HepG2 (cell line): ENCODE results near the gene RNF208. TPM values are rescaled to one million over a fixed set of nuclear protein-coding genes. Genes with fewer than 3 reads are reported as not detected.

Source experiments
- ATAC-seq: fragments of 200-7000 bp; cut with Tn5 transposase; 3 replicates; pipeline ENCODE4 v1.9.1; 2020; ENCODE audit warnings: mild to moderate bottlenecking, moderate library complexity
- BruUV-seq: library from RNA; stranded (reverse); fragments of 400-500 nt; replicated peaks from 2 replicates; lab custom pipeline; 2021; lab: Mats Ljungman, UMichigan
- CTCF ChIA-PET: fragments of 300-600 bp; formaldehyde crosslinking; extraction: SDS; loops from one replicate; lab custom pipeline; 2021; ENCODE audit warnings: low total read pairs, inconsistent platforms, low intra/inter-chr PET ratio; lab: Yijun Ruan, JAX
- POLR2A ChIA-PET: fragments of 350-600 bp; sonication (Branson Sonifier 250); formaldehyde crosslinking; loops from one replicate; lab custom pipeline; 2020; ENCODE audit warnings: antibody characterized with exemption, inconsistent platforms; lab: Yijun Ruan, JAX
- DNase-seq: peaks from one replicate; pipeline ENCODE4 v3.0.0-alpha.2; 2015; ENCODE audit warnings: low spot score
- FAIRE-seq: peaks from 3 replicates; lab custom pipeline; 2011; peaks lifted over from hg19 to GRCh38; lab: Jason Lieb, UNC
- H2AFZ ChIP-seq: one replicate; pipeline ENCODE4 v1.6.1; 2011; ENCODE audit warnings: low read length, inconsistent platforms
- H3K27ac ChIP-seq: fragments of 300-600 bp; 3 replicates; pipeline ENCODE4 v1.8.0; 2011; ENCODE audit warnings: mixed run types, mild to moderate bottlenecking, mixed read lengths, low read length, inconsistent platforms; ENCODE audit not compliant: insufficient read depth; ENCODE audit errors: extremely low read length
- H3K27me3 ChIP-seq, 2 experiments: fragments of 200-600 bp in 1 of 2; 2 replicates in 1 of 2; 3 replicates in 1 of 2; pipeline versions ENCODE4 v1.6.0 to v1.8.0; 2011; ENCODE audit warnings: low read length in 2 of 2, mild to moderate bottlenecking in 2 of 2, moderate library complexity in 2 of 2, inconsistent platforms in 1 of 2; ENCODE audit not compliant: insufficient read depth in 2 of 2, control insufficient read depth in 1 of 2
- H3K36me3 ChIP-seq, 2 experiments: fragments of 200-600 bp in 1 of 2; replicated peaks in 1 of 2; 2 replicates in 1 of 2; 3 replicates in 1 of 2; pipeline versions ENCODE4 v1.5.1 to v1.8.0; 2011; ENCODE audit warnings: low read length in 2 of 2, inconsistent platforms in 1 of 2; ENCODE audit not compliant: insufficient read depth in 2 of 2, control insufficient read depth in 1 of 2
- H3K4me1 ChIP-seq: 2 replicates; pipeline ENCODE4 v1.5.1; 2012; ENCODE audit warnings: low read length, inconsistent platforms; ENCODE audit not compliant: insufficient read depth
- H3K4me2 ChIP-seq: 2 replicates; pipeline ENCODE4 v1.6.0; 2011; ENCODE audit warnings: low read depth, low read length, inconsistent platforms
- H3K4me3 ChIP-seq, 3 experiments: fragments of 200-600 bp in 1 of 3; sonication (generic), shearing (Covaris generic) in 1 of 3; replicated peaks in 1 of 3; 2 replicates each; pipeline ENCODE4 v1.5.1; 2011 to 2016; ENCODE audit warnings: low read length in 3 of 3, inconsistent platforms in 2 of 3, low read depth in 2 of 3, mild to moderate bottlenecking in 2 of 3, control low read depth in 1 of 3, mixed read lengths in 1 of 3; ENCODE audit not compliant: insufficient read depth in 1 of 3
- H3K79me2 ChIP-seq: one replicate; pipeline ENCODE4 v1.6.1; 2011; ENCODE audit warnings: low read length, inconsistent platforms; ENCODE audit not compliant: insufficient read depth
- H3K9ac ChIP-seq: 2 replicates; pipeline ENCODE4 v1.6.0; 2011; ENCODE audit warnings: mild to moderate bottlenecking, low read depth, low read length, inconsistent platforms; ENCODE audit not compliant: insufficient read depth
- H3K9me3 ChIP-seq: 2 replicates; pipeline ENCODE4 v1.5.1; 2012; ENCODE audit warnings: mild to moderate bottlenecking, low read length
- H4K20me1 ChIP-seq: 2 replicates; pipeline ENCODE4 v1.6.0; 2011; ENCODE audit warnings: inconsistent platforms, mild to moderate bottlenecking, low read length, moderate library complexity; ENCODE audit not compliant: insufficient read depth
- CTCF ChIP-seq: sonication (generic); formaldehyde crosslinking; IDR thresholded peaks from 2 replicates; pipeline ENCODE4 v1.5.0; 2020; ENCODE audit warnings: mild to moderate bottlenecking, missing genetic modification reagents, moderate library complexity
- FOSL2 ChIP-seq: sonication (generic); formaldehyde crosslinking; IDR thresholded peaks from 2 replicates; pipeline ENCODE4 v1.4.0; 2020; ENCODE audit warnings: missing genetic modification reagents
- HES4 ChIP-seq: sonication (generic); formaldehyde crosslinking; IDR thresholded peaks from 2 replicates; pipeline ENCODE4 v1.9.0; 2021; ENCODE audit warnings: mild to moderate bottlenecking, missing genetic modification reagents, borderline replicate concordance
- IKZF1 ChIP-seq: fragments of 450-650 bp; IDR thresholded peaks from 2 replicates; pipeline ENCODE4 v1.7.1; 2016
- RARA ChIP-seq: IDR thresholded peaks from 2 replicates; pipeline ENCODE4 v1.6.1; 2016; ENCODE audit warnings: missing genetic modification reagents, missing compliant biosample characterization
- RXRA ChIP-seq: sonication (generic); formaldehyde crosslinking; IDR thresholded peaks from 2 replicates; pipeline ENCODE4 v1.5.1; 2020; ENCODE audit warnings: missing genetic modification reagents
- ZBTB26 ChIP-seq: IDR thresholded peaks from 2 replicates; pipeline ENCODE4 v1.6.1; 2016; ENCODE audit warnings: missing compliant biosample characterization, missing genetic modification reagents, borderline replicate concordance
- ZNF235 ChIP-seq: sonication (generic); formaldehyde crosslinking; IDR thresholded peaks from 2 replicates; pipeline ENCODE4 v1.8.1; 2023; ENCODE audit warnings: mild to moderate bottlenecking, missing genetic modification reagents, borderline replicate concordance
- ZNF33A ChIP-seq: sonication (generic); formaldehyde crosslinking; IDR thresholded peaks from 2 replicates; pipeline ENCODE4 v1.5.1; 2020; ENCODE audit warnings: missing genetic modification reagents, mild to moderate bottlenecking, moderate library complexity, borderline replicate concordance
- WGBS: methylation state at CpG from one replicate; pipeline ENCODE4 v1.1.6; 2017; ENCODE audit warnings: low lambda C conversion rate; 5-methylcytosine and 5-hydroxymethylcytosine counted together
- in situ Hi-C: cut with HindIII; loops from 2 replicates; pipeline ENCODE4 v1.10.0; 2017; ENCODE audit warnings: low pct_unique_long_range_greater_than_20kb; ENCODE audit not compliant: extremely low pct_ligation_motif_present
- intact Hi-C: fragments of 100-400 bp; cut with micrococcal nuclease; formaldehyde crosslinking; loops from one replicate; pipeline ENCODE4 v1.10.0; 2022; ENCODE audit not compliant: unreplicated experiment
- polyA plus RNA-seq, 8 experiments: library from polyadenylated mRNA; depleted of rRNA in 3 of 8; stranded (reverse) in 7 of 8; unstranded in 1 of 8; fragments of >200 nt; fragmentation: Illumina TruSeq in 4 of 8; extraction: Trizol in 4 of 8; gene quantifications; 2 replicates each; pipeline versions ENCODE4 v1.2.1 to v1.2.3, GENCODE V29; 2011 to 2016; ENCODE audit warnings: low read depth in 4 of 8, missing spikeins in 1 of 8, mixed read lengths in 1 of 8; ENCODE audit not compliant: insufficient read depth in 1 of 8
- total RNA-seq, 5 experiments: library from RNA; depleted of rRNA; stranded (reverse); fragments of >200 nt; fragmentation: Illumina TruSeq; extraction: Trizol; gene quantifications; 2 replicates each; pipeline ENCODE4 v1.2.3, GENCODE V29; 2016; ENCODE audit warnings: low read depth in 1 of 5
- TF ChIP-seq, protein P1 (sequence below): sonication (generic); formaldehyde crosslinking; IDR thresholded peaks from 2 replicates; pipeline ENCODE4 v1.8.1; 2023; ENCODE audit warnings: mild to moderate bottlenecking, moderate library complexity, missing genetic modification reagents

Gene RNF208
- total and polyA plus RNA-seq, 2 of the 13 experiments (the other 11 are each of a cell fraction or from before 2014, with no cell fraction given): 1.6 to 2.1 TPM

DNA sequence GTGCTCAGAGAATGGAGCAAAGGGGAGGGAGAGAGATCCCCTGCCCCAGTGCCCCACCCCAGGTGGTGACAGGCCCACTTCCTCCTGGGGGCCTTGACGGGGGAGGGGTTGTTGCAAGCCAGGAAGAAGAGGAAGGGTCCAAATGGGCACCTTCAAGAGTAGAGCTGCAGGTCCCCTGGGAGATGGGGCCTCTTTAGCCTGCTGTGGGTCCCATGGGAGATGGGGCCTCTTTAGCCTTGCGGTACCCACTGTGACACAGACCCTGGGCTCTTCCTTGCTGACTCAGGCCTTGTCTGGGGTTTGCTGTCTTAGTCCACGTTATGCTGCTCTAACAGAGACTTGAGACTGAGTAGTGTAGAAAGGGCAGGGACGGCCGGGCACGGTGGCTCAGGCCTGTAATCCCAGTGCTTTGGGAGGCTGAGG is 45.9 kb upstream of the RNF208 start:
- DNase-seq: no peak
- H3K4me1 ChIP-seq: peaks cover 19% of the 10 kb centered on the region
- H3K9me3 ChIP-seq: no peaks in the 10 kb centered on the region
- H3K27ac ChIP-seq: peak overlapping the region; percentile 63
- no peaks in the 10 kb centered on the region; the same call in 1 of the 2 replicates for H4K20me1 ChIP-seq
- H3K27me3 ChIP-seq: no peaks in the 10 kb centered on the region
- no peak for ATAC-seq
- H3K9ac ChIP-seq: no peak overlapping the region
- H3K79me2 ChIP-seq: no peaks in the 10 kb centered on the region
- H2AFZ ChIP-seq: no peak overlapping the region
- no peak for FAIRE-seq
- TSS peak; percentile 36 for BruUV-seq
- intact Hi-C loops (no loop called here), in situ Hi-C loops (no loop called here)
- H3K4me3 ChIP-seq: no peak overlapping the region
- CTCF ChIA-PET: no interaction called here
- H3K4me2 ChIP-seq: no peak overlapping the region
- TF ChIP-seq FOSL2 (CRISPR knock-in tag) (no peak), RXRA (CRISPR knock-in tag) (0 out of 2 replicates have a peak, but pooled peaks have one; percentile 3)
- H3K36me3 ChIP-seq: peaks cover 20 to 35% of the 10 kb centered on the region in 2 experiments; a peak in 4 of 5 replicates
- 93% methylated on average over 6 of the region's 6 CpGs for WGBS
- POLR2A ChIA-PET: interaction anchor here (2.5 to 3.4 kb wide), 2 partner anchors 9 to 27 kb away, joined by 11 read pairs; partner anchors contain the start of genes TOR4A and TUBB4B

- WGBS: 94% methylated on average over 17 of the region's 34 CpGs
- ATAC-seq (no peak), FAIRE-seq (no peak), DNase-seq (no peak)
- peaks cover 13 to 29% of the 10 kb centered on the region in 2 experiments; a peak in 4 of 5 replicates for H3K36me3 ChIP-seq
- H3K27ac ChIP-seq: no peak overlapping the region
- no peaks in the 10 kb centered on the region for H3K27me3 ChIP-seq
- no peaks in the 10 kb centered on the region for H3K79me2 ChIP-seq
- POLR2A ChIA-PET: interaction anchor here (2.5 to 3.4 kb wide), 2 partner anchors 10 to 26 kb away, joined by 11 read pairs; partner anchors contain the start of genes TOR4A and TUBB4B
- no peak overlapping the region for H3K9ac ChIP-seq
- no peaks in the 10 kb centered on the region; the same call in 1 of the 2 replicates for H4K20me1 ChIP-seq
- in situ Hi-C loops (no loop called here), intact Hi-C loops (no loop called here)
- peaks cover 19% of the 10 kb centered on the region for H3K4me1 ChIP-seq
- BruUV-seq: no TSS peak
- H3K9me3 ChIP-seq: no peaks in the 10 kb centered on the region
- CTCF ChIA-PET: no interaction called here
- no peak overlapping the region for H3K4me3 ChIP-seq
- no peak overlapping the region for H3K4me2 ChIP-seq
- no peak overlapping the region for H2AFZ ChIP-seq
- no peak for TF ChIP-seq RARA (CRISPR knock-in tag)
- TF ChIP-seq, protein P1, sequence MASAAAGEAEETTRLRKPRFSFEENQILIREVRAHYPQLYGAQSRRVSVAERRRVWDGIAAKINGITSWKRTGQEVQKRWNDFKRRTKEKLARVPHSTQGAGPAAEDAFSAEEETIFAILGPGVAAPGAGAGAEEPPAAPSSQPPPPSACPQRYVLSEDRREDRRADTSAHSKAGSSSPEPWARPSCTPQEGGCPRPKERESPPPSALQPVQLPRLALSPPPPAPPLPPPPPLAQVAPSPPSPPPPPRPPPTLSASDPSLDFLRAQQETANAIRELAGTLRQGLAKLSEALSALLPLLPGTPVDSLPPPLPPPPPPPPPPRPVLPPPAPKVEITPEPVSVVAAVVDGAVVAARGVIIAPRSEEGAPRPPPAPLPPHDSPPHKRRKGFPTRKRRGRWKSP (CRISPR knock-in tag): no peak
- no peak for TF ChIP-seq HES4 (CRISPR knock-in tag)
- no peak for TF ChIP-seq ZNF33A
- no peak for TF ChIP-seq CTCF
- TF ChIP-seq ZNF235: no peak
- no peak for TF ChIP-seq ZBTB26
- no peak for TF ChIP-seq IKZF1
Measured at GRCh38 chr9:137266585-137267453, 44.8 kb upstream of the RNF208 start.
